ENCODE measurements around the gene PLXNA4. TPM values are rescaled to one million over a fixed set of nuclear protein-coding genes. Genes with fewer than 3 reads are reported as not detected.

Gene PLXNA4
- total RNA-seq, 1 donor from 2014 or later = 34.9 TPM

DNA sequence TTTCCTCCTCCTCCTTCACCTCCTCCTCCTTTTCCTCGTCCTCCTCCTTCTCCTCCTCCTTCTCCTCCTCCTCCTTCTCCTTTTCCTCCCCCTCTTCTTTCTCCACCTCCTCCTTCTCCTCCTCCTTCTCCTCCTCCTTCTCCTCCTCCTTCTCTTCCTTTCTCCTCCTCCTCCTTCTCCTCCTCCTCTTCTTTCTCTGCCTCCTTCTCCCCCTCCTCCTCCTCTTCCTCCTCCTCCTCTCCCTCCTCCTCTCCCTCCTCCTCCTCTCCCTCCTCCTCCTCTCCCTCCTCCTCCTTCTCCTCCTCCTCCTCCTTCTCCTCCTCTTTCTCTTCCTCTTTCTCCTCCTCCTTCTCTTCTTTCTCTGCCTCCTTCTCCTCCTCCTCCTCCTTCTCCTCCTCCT, 13.6 kb downstream of the PLXNA4 start:
- DNase-seq (ENCODE audit: low spot score) = no peak

GRCh38 chr7:132561763-132562162, 14.5 kb downstream of the PLXNA4 start:
- no peak for DNase-seq (ENCODE audit: low spot score)

DNA sequence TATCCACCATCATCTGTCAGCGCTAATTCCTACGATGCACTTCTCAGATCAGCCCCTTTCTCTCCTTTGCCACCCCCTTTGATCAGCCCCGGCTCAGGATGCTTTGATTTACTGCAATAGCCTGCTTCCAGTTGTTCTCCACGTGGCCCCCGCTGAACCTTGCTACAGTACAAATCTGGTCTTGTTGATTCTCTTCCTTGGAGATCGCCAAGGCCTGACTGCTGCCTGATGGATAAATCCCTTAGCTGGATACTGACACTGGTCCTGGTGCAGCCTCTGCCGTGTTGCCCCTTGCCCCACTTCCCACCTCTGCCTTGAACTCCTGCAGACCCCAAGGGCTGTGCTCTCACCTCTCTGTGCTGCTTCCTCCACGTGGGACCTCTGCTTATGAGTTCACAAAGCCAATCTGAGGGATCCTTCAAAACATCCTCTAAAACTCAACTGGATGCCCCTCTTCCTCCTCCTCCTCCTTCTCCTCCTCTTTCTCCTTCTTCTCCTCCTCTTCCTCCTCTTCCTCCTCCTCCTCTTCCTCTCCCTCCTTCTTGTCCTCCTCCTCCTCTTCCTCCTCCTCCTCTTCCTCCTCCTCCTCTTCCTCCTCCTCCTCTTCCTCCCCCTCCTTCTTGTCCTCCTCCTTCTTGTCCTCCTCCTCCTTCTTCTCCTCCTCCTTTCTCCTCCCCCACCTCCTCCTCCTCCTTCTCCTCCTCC, 15.3 kb downstream of the PLXNA4 start:
- no peak for DNase-seq (ENCODE audit: low spot score)

- no peak for DNase-seq (ENCODE audit: low spot score)
Observed at GRCh38 chr7:132560105-132560504, 16.2 kb downstream of the PLXNA4 start.

DNA sequence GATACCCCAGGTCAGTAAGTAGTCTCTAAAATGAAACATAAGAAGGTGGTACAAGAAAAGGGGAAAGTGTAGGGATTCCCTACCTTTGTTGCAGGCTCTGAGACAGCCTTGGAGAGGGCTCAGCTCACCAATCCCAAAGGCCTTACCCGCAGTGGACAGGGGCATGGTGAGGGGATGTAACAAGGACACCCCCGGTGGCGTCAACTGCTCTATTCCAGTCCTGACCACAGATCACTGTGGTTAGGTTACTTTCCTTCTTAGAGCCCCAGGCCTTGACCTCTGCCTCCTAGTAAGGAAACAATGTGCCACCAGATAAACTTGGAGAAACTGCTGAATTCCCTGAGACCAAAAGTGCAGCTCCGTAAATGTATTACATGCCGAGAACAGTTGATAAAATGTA, 17.5 kb downstream of the PLXNA4 start:
- no peak for DNase-seq (ENCODE audit: low spot score)

GRCh38 chr7:132557489-132558044, 18.7 kb downstream of the PLXNA4 start:
- DNase-seq (ENCODE audit: low spot score) = no peak

DNA sequence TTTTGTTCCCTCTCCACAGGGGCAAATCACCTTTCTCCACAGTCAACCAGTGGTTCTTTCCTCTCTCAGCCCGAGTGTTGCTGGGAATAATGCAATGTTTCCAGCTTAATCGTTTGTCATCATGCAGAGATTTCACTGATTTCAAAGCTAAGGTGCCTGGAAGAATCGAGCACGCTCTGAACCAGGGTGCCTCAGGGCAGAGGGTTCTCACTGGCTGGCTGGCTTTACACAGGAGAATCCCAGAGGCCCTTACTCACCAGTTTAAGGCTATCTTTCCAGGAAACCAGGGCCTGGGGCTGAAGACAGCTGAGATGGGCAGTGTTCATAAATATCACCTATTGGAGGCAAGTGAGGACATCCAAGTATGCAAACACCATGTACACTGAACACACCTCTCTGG, 21.8 kb downstream of the PLXNA4 start:
- no peak for DNase-seq (ENCODE audit: low spot score)

- no peak for DNase-seq (ENCODE audit: low spot score)
Observed at GRCh38 chr7:132553031-132553430, 23.2 kb downstream of the PLXNA4 start.

- no peak for DNase-seq (ENCODE audit: low spot score)
Observed at GRCh38 chr7:132551886-132552285, 24.4 kb downstream of the PLXNA4 start.

DNA sequence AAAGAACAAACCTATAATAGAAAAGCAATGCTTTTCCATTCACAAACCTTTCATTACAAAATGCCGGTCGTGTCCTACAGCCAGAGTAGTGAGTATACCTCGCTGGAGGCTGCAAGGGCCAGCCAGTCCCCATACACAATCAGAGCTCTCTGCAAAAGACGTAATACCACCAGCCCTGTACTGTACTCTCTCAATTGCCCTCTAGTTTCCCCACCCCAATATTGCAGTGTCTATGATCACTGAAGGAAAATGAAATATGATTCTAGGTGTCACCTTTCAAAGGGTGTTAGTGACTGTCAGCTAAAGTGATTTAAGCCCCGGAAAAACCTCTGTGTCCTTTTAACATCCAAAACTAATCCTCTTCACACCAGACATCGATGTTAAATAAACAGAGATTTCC, 24.8 kb downstream of the PLXNA4 start:
- DNase-seq (ENCODE audit: low spot score) = no peak

DNA sequence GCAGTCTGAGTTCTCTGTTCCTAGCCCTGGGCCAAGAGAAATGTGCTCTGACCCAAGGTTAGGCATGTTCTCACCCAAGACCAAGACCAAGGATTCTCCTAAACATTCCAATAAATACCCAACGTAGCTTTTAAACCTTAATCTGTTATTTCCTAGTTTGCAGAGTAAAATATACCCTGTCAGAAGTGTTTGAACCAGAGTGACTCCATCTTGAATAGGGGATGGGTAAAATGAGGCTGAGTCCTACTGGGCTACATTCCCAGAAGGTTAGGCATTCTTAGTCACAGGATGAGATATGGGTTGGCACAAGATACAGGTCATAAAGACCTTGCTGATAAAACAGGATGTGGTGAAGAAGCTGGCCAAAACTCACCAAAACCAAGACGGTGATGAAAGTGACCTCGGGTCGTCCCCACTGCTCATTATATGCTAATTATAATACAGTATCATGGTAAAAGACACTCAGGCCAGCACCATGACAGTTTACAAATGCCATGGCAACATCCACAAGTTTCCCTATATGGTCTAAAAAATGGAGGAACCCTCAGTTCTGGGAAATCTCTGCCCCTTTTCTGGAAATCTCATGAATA, 27.7 kb downstream of the PLXNA4 start:
- no peak for DNase-seq (ENCODE audit: low spot score)

DNA sequence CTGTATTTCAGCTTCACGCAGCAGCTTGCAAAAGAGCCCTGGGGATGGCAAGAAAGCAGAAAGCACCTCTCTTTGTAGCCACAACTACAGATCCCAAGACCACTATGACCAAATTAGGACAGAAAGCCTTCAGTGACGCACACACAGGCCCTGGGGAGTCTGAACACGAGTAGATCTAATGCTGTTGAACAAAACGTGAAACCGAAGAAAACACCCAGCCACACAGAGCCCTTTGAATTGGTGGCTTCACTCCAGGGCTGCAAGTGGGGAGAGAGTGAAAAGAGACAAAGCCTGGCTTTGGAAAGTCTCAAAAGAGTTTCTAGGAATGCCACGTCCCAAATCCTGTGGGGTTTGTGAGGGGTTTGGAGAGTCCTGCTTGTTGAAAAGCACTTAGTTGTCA, 28.4 kb downstream of the PLXNA4 start:
- no peak for DNase-seq (ENCODE audit: low spot score)

GRCh38 chr7:132546366-132547127, 29.7 kb downstream of the PLXNA4 start:
- no peak for DNase-seq (ENCODE audit: low spot score)

DNA sequence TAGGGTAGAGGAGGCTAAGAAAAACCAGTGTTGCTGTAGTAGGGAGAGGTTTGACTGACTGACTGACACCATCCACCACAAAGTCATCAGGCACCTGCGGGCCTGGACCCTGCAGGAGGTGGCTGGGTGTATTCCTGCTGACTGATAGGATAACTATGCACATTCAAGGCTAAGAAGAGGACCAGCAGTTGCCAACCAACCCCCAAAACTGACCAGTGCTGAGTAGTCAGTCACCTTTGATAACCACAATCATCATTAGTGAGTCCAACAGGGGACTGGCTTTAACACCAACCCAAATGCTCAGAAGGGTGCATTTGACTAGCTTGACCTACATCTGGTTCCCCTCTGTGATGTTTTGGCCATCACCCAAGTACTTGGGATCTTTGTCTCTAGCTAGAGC, 30.5 kb downstream of the PLXNA4 start:
- DNase-seq (ENCODE audit: low spot score) = no peak

GRCh38 chr7:132544999-132545398, 31.3 kb downstream of the PLXNA4 start:
- DNase-seq (ENCODE audit: low spot score) = no peak

GRCh38 chr7:132544025-132544424, 32.2 kb downstream of the PLXNA4 start:
- no peak for DNase-seq (ENCODE audit: low spot score)

- peak; percentile 10 for DNase-seq (ENCODE audit: low spot score)
Observed at GRCh38 chr7:132542895-132543294, 33.4 kb downstream of the PLXNA4 start.

- no peak for DNase-seq (ENCODE audit: low spot score)
Observed at GRCh38 chr7:132541656-132542055, 34.6 kb downstream of the PLXNA4 start.

GRCh38 chr7:132537456-132538145, 38.7 kb downstream of the PLXNA4 start:
- DNase-seq (ENCODE audit: low spot score) = peak; percentile 32

GRCh38 chr7:132536654-132537395, 39.4 kb downstream of the PLXNA4 start:
- peak; percentile 49 for DNase-seq (ENCODE audit: low spot score)

- DNase-seq (ENCODE audit: low spot score) = no peak
Observed at GRCh38 chr7:132533916-132534315, 42.4 kb downstream of the PLXNA4 start.
